HG02981 (cell line): ENCODE measurements around the gene ZNF254.
"Not testable (repeated sequence)": the region's sequence is repeated elsewhere in the genome, so short reads cannot be mapped to it uniquely, and the experiment has no call there.

Source experiments
- ATAC-seq: cut with Tn5 transposase; IDR thresholded peaks from one replicate; pipeline ENCODE4 v1.9.1; 2021; ENCODE audit warnings: mild to moderate bottlenecking, moderate library complexity; ENCODE audit not compliant: unreplicated experiment

Gene ZNF254

DNA sequence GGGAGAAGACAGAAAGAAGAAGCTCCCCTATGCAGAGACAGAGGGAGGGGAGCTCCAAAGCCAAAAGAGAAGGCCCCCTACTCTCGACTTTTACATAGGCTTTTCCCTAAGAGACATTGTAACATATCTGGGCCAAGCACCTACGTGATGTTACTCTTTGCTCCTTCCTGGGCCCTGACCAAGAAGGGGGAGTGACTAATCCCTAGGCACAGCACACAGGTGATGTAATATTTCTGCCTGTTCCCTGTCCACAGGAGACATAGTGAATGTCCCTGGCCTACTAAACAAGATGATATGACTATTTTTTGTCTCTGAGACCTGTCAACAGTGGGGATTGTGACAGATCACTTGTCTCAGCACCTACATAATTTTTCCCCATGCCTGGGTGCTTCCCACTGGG, 15.9 kb upstream of the ZNF254 start:
- ATAC-seq, result no peak

GRCh38 chr19:24072720-24073119, 14.3 kb upstream of the ZNF254 start:
- no peak for ATAC-seq

GRCh38 chr19:24073807-24074206, 13.2 kb upstream of the ZNF254 start:
- ATAC-seq, result no peak

DNA sequence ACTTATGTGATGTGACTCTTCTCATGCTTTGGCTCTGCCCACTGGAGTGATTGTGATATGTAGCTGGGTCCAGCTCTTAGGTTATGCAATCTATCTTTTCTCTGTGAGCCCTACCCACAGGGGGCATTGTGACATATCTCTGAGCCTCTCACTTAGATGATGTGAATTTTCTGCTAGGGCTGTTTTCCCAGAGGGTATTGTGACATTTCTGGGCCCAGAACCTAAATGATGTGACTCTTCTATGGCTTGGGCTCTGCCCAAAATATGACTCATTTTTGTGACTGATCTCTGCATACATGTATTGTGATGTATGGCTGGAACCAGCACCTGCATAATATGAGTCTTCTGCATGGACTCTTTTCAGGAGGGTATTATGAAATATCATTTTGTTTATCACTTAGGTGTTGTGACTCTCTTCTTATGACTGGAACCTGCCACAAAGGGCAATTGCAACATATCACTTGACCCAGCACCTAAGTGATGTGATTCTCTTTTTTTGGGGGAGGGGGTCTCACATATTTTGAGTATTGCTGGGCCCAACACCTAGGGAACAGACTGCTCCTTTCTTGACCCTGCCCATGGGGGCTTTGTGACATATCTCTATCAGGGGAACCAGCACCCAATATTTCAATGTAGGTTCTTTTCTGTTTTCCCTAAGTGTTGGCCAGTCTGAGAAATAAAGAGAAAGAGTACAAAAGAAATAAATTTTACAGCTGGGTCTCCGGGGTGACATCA, 12.1 kb upstream of the ZNF254 start:
- ATAC-seq, result no peak

GRCh38 chr19:24075530-24075929, 11.5 kb upstream of the ZNF254 start:
- ATAC-seq, result not testable (repeated sequence)

GRCh38 chr19:24078680-24079079, 8.3 kb upstream of the ZNF254 start:
- ATAC-seq, result no peak

DNA sequence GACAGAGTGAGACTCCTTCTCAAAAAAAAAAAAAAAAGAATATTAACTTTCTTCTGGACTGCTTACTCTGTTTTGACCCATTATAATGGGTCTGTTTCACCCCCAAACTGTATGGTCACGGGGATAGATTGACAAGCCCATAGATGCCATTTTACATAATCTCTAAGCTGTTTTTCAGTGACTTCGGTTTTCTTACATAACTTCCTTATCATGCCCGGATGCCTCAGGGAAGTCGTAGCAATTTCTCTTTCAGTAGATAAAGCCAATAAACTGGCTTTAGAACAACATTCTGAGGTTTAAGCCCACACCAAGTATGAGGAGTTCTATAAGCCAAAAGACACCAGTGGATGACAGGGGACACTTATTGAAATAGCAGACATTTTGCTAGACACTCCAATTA, 5.9 kb upstream of the ZNF254 start:
- no peak for ATAC-seq

- ATAC-seq, result no peak
These were observed 11.4 kb downstream of the ZNF254 start for GRCh38 chr19:24098359-24098758.

GRCh38 chr19:24099829-24100228, 12.8 kb downstream of the ZNF254 start:
- ATAC-seq, result no peak

DNA sequence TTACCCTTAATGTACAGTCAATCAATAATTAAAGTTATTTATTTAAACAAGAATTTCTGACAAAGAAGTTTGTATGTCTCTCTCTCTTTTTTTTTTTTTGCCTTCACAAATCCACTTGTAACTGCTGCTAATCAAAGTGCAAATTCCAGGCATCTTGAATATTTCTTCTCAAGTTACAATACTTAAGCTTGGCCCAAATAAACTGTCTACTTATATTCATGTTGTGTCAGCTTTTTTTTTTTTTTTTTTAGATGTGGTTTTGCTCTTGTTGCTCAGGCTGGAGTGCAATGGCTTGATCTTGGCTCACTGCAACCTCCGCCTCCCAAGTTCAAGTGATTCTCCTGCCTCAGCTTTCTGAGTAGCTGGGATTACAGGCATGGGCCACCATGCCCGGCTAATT, 13.6 kb downstream of the ZNF254 start:
- ATAC-seq, result not testable (repeated sequence)

DNA sequence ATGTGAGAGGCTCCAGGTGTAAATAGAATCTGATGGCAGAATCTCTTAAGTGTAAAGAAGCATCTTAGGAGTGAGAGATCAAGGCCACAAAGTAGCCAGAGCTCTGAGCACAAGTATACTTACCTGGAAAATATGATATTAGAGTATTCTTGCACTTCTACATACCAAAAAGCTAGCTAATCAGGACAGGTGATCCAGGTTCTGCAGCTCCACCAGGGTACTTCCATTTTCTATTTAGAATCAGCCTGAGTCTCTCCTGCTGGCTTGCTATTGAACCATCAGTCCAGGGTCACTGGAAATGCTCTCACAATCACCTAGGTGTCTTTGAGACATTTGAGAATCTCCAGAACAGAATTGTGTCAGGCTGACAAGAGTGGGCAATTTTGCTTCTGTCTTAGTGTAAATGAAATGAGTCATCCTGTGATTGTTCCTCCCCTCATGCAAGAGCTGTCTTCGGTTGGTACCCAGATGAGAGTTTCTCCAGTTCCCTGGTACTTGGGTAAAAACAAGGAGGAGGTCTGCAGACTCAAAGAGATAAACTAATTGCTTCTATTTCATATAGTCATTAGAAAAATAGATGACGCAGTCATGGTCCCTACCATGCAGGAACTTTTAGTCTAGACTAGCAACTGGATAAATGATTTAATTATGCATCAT, 14.6 kb downstream of the ZNF254 start:
- ATAC-seq, result no peak

- ATAC-seq, result no peak
These were observed 40.6 kb downstream of the ZNF254 start for GRCh38 chr19:24127601-24128000.

- ATAC-seq, result no peak
These were observed 53.1 kb downstream of the ZNF254 start for GRCh38 chr19:24140099-24140498.

- no peak for ATAC-seq
These were observed 53.6 kb downstream of the ZNF254 start for GRCh38 chr19:24140591-24140990.

DNA sequence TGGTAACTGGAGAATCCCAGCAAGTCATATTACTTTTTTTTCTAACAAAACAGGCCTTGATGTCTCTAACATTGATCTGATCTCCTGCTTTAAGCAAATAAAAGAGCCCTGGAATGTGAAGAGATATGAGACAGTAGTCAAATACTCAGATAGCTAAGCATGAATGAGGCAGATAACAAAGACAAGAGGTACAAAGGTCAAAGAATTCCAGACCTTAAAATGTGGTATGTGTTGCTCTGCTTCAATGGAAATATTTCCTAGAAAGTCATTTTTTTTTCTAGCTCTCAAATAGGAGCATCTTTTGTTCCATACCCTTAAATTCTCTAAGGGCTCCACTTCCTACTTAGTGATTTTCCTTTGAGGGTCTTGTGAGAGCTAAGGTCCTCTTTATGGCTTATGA, 54.6 kb downstream of the ZNF254 start:
- no peak for ATAC-seq

- ATAC-seq, result no peak
These were observed 55.8 kb downstream of the ZNF254 start for GRCh38 chr19:24142771-24143170.

DNA sequence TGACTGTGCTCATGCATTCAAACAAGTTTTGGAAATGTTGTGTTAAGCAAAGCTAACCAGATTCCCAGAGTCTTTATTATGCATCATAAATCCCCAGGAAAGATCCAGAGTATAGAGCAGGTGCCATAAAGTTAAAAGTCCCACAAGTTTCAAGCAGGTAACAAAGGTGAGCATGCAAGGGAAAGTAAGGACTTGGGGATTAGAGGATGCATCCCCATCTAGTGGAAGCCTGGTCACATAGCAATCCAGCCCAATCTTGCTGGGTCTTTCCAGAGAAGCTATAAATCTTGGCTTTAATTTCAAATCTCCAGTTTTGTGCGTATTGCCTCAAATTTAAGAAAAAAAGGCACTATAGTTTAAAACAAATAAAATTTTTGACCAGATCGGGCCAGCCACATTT, 72.7 kb downstream of the ZNF254 start:
- ATAC-seq, result no peak

- no peak for ATAC-seq
These were observed 79.1 kb downstream of the ZNF254 start for GRCh38 chr19:24166055-24166454.

DNA sequence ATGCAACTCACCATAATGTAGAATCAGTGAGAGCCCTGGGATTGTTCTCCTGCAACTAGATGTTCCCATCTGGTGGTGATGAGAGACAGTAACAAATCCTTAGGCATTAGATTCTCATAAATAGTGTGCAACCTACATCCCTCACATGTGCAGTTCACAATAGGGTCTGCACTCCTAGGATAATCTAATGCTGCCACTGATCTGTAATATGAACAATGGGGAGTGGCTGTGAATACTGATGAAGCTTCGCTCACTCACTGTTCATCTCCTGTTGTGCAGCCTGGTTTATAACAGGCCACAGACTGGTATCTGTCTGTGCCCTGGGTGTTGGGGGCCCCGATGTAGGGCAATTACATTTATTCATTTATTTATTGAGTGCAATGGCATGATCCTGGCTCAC, 86.9 kb downstream of the ZNF254 start:
- ATAC-seq, result no peak

DNA sequence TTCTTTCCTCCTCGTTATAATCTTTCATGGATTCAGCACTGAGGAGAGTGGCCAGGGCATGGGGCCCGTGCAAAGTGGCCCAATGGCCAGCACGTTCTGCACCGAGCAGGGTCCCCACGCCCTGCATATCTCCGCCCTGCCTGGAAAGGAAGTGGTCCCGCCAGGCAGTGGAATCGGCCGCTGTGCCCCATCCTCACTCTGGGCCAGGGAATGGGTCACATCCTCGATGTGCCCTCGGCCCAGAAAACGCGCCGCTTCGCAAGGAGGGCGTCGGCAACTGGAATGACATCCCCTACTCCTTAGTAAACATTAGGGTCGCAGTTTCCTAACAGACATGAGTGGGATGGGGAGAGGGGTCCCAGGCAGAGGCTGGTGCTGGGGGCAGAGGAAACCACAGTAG, 90.7 kb downstream of the ZNF254 start:
- ATAC-seq, result no peak

- no peak for ATAC-seq
These were observed 91.2 kb downstream of the ZNF254 start for GRCh38 chr19:24178207-24178606.
